Activated gamma-delta T cell (primary cell): ENCODE results near the gene RNF187.
A peak's percentile ranks its signal among the peaks of the same experiment; 100 is the strongest.
"Not testable (repeated sequence)": the region's sequence is repeated elsewhere in the genome, so short reads cannot be mapped to it uniquely, and the experiment has no call there.

ENCODE experiments used
- DNase-seq: peaks from one replicate; lab custom pipeline; 2025; lab: John Stamatoyannopoulos, UW

The RNF187 gene

GRCh38 chr1:228459091-228459993 lies 27.8 kb upstream of the RNF187 start:
- no peak for DNase-seq

GRCh38 chr1:228460821-228461220 lies 26.4 kb upstream of the RNF187 start:
- DNase-seq: no peak

GRCh38 chr1:228462560-228462959 lies 24.6 kb upstream of the RNF187 start:
- DNase-seq: no peak

- DNase-seq: no peak
Observed at GRCh38 chr1:228463009-228463558, 24.1 kb upstream of the RNF187 start.

GRCh38 chr1:228463559-228464455 lies 23.4 kb upstream of the RNF187 start:
- DNase-seq: peak; percentile 25

GRCh38 chr1:228464487-228464983 lies 22.6 kb upstream of the RNF187 start:
- peak; percentile 67 for DNase-seq

- DNase-seq: no peak
Observed at GRCh38 chr1:228465141-228465540, 22.0 kb upstream of the RNF187 start.

- no peak for DNase-seq
Observed at GRCh38 chr1:228465571-228466146, 21.5 kb upstream of the RNF187 start.

GRCh38 chr1:228468188-228468587 lies 19.0 kb upstream of the RNF187 start:
- not testable (repeated sequence) for DNase-seq

- no peak for DNase-seq
Observed at GRCh38 chr1:228469413-228470162, 17.6 kb upstream of the RNF187 start.

GRCh38 chr1:228471154-228471761 lies 15.9 kb upstream of the RNF187 start:
- no peak for DNase-seq

GRCh38 chr1:228471762-228472398 lies 15.3 kb upstream of the RNF187 start:
- DNase-seq: no peak

- DNase-seq: no peak
Observed at GRCh38 chr1:228472655-228473054, 14.5 kb upstream of the RNF187 start.

GRCh38 chr1:228474507-228474906 lies 12.7 kb upstream of the RNF187 start:
- no peak for DNase-seq

- no peak for DNase-seq
Observed at GRCh38 chr1:228475812-228476211, 11.4 kb upstream of the RNF187 start.

- DNase-seq: no peak
Observed at GRCh38 chr1:228477263-228477662, 9.9 kb upstream of the RNF187 start.

- DNase-seq: no peak
Observed at GRCh38 chr1:228478326-228478725, 8.9 kb upstream of the RNF187 start.

- no peak for DNase-seq
Observed at GRCh38 chr1:228478912-228479711, 8.1 kb upstream of the RNF187 start.

- no peak for DNase-seq
Observed at GRCh38 chr1:228483789-228484188, 3.4 kb upstream of the RNF187 start.
